Kidney epithelial cell (primary cell): ENCODE data around the gene COBL. TPM values are rescaled to one million over a fixed set of nuclear protein-coding genes. Genes with fewer than 3 reads are reported as not detected.

Experiments
- DNase-seq: peaks from one replicate; pipeline ENCODE4 v3.0.0-alpha.2; 2010; ENCODE audit warnings: low read depth
- H3K27me3 ChIP-seq: 2 replicates; pipeline ENCODE4 v1.6.0; 2011; ENCODE audit warnings: low read length; ENCODE audit not compliant: control insufficient read depth, insufficient read depth
- H3K36me3 ChIP-seq: 2 replicates; pipeline ENCODE4 v1.5.1; 2011; ENCODE audit warnings: low read length; ENCODE audit not compliant: control insufficient read depth, insufficient read depth
- H3K4me3 ChIP-seq: 2 replicates; pipeline ENCODE4 v1.5.1; 2011; ENCODE audit warnings: low read depth, mild to moderate bottlenecking, control low read depth, low read length
- CTCF ChIP-seq: IDR thresholded peaks from 2 replicates; pipeline ENCODE4 v1.5.1; 2011; ENCODE audit warnings: mild to moderate bottlenecking, moderate library complexity, low read length, control low read depth, inconsistent platforms; ENCODE audit not compliant: insufficient read depth, poor library complexity, severe bottlenecking
- total RNA-seq: library from RNA; depleted of rRNA; stranded (reverse); fragments of >200 nt; gene quantifications from 2 replicates; pipeline ENCODE4 v1.2.3, GENCODE V29; 2015

The COBL gene
- total RNA-seq, 1 donor from 2014 or later, result 7.1 TPM

GRCh38 chr7:51053160-51053925 lies 263.3 kb downstream of the COBL start:
- TF ChIP-seq CTCF, result no peak

GRCh38 chr7:51046482-51046881 lies 270.1 kb downstream of the COBL start:
- no peaks in the 10 kb centered on the region for H3K36me3 ChIP-seq
- no peak for DNase-seq
- TF ChIP-seq CTCF, result no peak
- H3K4me3 ChIP-seq, result no peak overlapping the region
- no peaks in the 10 kb centered on the region for H3K27me3 ChIP-seq

More at GRCh38 chr7:51053160-51053925, 263.3 kb downstream of the COBL start:
- H3K4me3 ChIP-seq, result no peak overlapping the region
- no peaks in the 10 kb centered on the region for H3K36me3 ChIP-seq
- no peak for DNase-seq
- H3K27me3 ChIP-seq, result no peaks in the 10 kb centered on the region

GRCh38 chr7:51046103-51046466 lies 270.5 kb downstream of the COBL start:
- TF ChIP-seq CTCF, result no peak
- no peaks in the 10 kb centered on the region for H3K27me3 ChIP-seq
- H3K4me3 ChIP-seq, result no peak overlapping the region
- H3K36me3 ChIP-seq, result no peaks in the 10 kb centered on the region
- no peak for DNase-seq

GRCh38 chr7:51045319-51046102 lies 271.1 kb downstream of the COBL start:
- TF ChIP-seq CTCF, result no peak
- Histone ChIP-seq H3K4me3 (no peak overlapping the region), H3K36me3 (no peaks in the 10 kb centered on the region), H3K27me3 (no peaks in the 10 kb centered on the region)
- DNase-seq, result peak; percentile 97

GRCh38 chr7:51043461-51043860 lies 273.1 kb downstream of the COBL start:
- H3K27me3 ChIP-seq, result no peaks in the 10 kb centered on the region
- no peak overlapping the region for H3K4me3 ChIP-seq
- no peaks in the 10 kb centered on the region for H3K36me3 ChIP-seq
- no peak for TF ChIP-seq CTCF
- DNase-seq, result no peak
